Activated CD4-positive, alpha-beta T cell treated with anti-CD3 and anti-CD28 coated beads for 36 hours (primary cell): ENCODE results near the gene NAE1. TPM values are rescaled to one million over a fixed set of nuclear protein-coding genes. Genes with fewer than 3 reads are reported as not detected.
A peak's percentile ranks its signal among the peaks of the same experiment; 100 is the strongest.

Experiments used
- ATAC-seq: fragments of 200-7000 bp; cut with Tn5 transposase; one replicate; pipeline ENCODE4 v1.10.0; 2021; ENCODE audit warnings: mild to moderate bottlenecking, moderate library complexity
- CTCF ChIA-PET: fragments of 350-600 bp; sonication (Branson Sonifier 250); formaldehyde crosslinking; loops from one replicate; lab custom pipeline; 2021; ENCODE audit warnings: antibody characterized with exemption; lab: Charles Lee
- POLR2A ChIA-PET: fragments of 350-600 bp; sonication (Branson Sonifier 250); formaldehyde crosslinking; loops from one replicate; lab custom pipeline; 2021; ENCODE audit warnings: antibody characterized with exemption, inconsistent platforms; lab: Charles Lee
- DNase-seq: peaks from one replicate; pipeline ENCODE4 v3.0.0-alpha.2; 2020
- H3K27ac Mint-ChIP-seq: one replicate; pipeline ENCODE4 v1.8.0; 2021; ENCODE audit warnings: mixed read lengths
- H3K27me3 Mint-ChIP-seq: one replicate; pipeline ENCODE4 v1.8.0; 2021; ENCODE audit warnings: mixed read lengths
- H3K36me3 Mint-ChIP-seq: one replicate; pipeline ENCODE4 v1.8.0; 2021; ENCODE audit warnings: low read depth, mixed read lengths
- H3K4me1 Mint-ChIP-seq: one replicate; pipeline ENCODE4 v1.8.0; 2021; ENCODE audit warnings: mixed read lengths
- H3K4me3 Mint-ChIP-seq: one replicate; pipeline ENCODE4 v1.8.0; 2021; ENCODE audit warnings: mild to moderate bottlenecking, moderate library complexity, mixed read lengths
- H3K9me3 Mint-ChIP-seq: one replicate; pipeline ENCODE4 v1.8.0; 2021; ENCODE audit warnings: low read depth, mixed read lengths
- intact Hi-C, 2 experiments: fragments of 100-400 bp; cut with DNase I in 1 of 2; cut with micrococcal nuclease in 1 of 2; formaldehyde crosslinking; loops; one replicate each; pipeline versions ENCODE4 v1.14.2 to v1.15.1; 2022 to 2024; cut with DNase I, micrococcal nuclease
- total RNA-seq, 2 experiments: library from RNA; stranded (reverse); gene quantifications; one replicate each; pipeline ENCODE4 v1.2.3, GENCODE V29; 2021

NAE1 gene
- total RNA-seq, 2 experiments from 2014 or later, result 102 to 125 TPM

GRCh38 chr16:66849549-66849948 lies 18.8 kb upstream of the NAE1 start:
- Mint-ChIP-seq H3K4me3 (no peak overlapping the region), H3K4me1 (peaks cover 4% of the 10 kb centered on the region), H3K27me3 (peaks cover 19% of the 10 kb centered on the region), H3K36me3 (no peaks in the 10 kb centered on the region), H3K9me3 (no peaks in the 10 kb centered on the region), H3K27ac (no peak overlapping the region)
- intact Hi-C loops, result no loop called here
- ATAC-seq (no peak), DNase-seq (no peak)
- ChIA-PET POLR2A (interaction anchor here (0.6 kb wide), 1 partner anchor 228 kb away, joined by 3 read pairs; no protein-coding TSS in a partner anchor), CTCF (interaction anchor here (1.6 to 4.4 kb wide), 2 partner anchors 18 to 20 kb away, joined by 8 to 27 read pairs; partner anchors contain the start of gene NAE1)

DNA sequence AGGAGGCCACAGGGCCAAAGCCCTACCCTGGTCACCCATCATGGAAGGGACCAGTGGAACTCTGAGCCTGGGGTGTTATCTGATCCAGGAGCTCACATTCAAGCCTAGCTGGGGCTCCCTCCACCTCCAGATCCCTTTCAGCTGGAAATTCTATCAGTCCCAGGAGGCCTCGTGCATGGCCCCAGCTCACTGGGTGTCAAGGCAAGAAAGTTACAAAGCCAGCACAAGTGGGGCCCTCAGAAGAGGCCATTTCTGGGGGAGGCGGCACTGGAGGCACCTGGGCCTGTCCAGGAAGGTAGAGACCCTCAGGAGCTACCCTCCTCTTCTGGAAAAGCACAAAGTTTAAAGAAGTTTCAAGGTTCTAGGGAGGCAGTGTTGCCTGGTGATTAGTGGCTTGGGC lies 18.2 kb upstream of the NAE1 start:
- no peak overlapping the region for H3K4me3 Mint-ChIP-seq
- CTCF ChIA-PET, result interaction anchor here (1.6 to 4.4 kb wide), 2 partner anchors 18 to 19 kb away, joined by 8 to 27 read pairs; partner anchors contain the start of gene NAE1
- POLR2A ChIA-PET, result interaction anchor here (0.6 kb wide), 1 partner anchor 227 kb away, joined by 3 read pairs; no protein-coding TSS in a partner anchor

DNA sequence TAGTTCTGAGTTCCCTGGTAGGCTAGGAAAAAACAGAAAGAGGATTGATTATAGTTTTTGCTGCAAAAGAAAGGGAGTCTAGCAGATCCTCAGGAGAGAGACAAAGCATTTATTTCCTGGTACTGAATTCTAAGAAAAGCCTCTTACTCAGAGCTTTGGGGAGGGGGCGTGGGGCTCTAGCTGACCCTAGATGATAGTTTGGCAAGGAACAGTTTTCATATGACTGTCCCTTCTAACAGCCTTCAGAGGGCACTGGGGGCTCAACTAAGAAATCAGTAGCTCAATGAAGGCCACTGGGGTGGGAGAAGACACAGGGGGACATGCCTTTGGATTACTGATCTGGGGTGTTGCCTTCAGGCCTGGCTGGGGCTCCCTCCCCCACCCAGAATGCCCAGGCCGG lies 17.4 kb upstream of the NAE1 start:
- Mint-ChIP-seq H3K4me3 (no peak overlapping the region), H3K4me1 (peaks cover 7% of the 10 kb centered on the region), H3K27ac (no peak overlapping the region), H3K9me3 (no peaks in the 10 kb centered on the region), H3K36me3 (no peaks in the 10 kb centered on the region), H3K27me3 (peaks cover 27% of the 10 kb centered on the region)
- intact Hi-C loops, result no loop called here
- no peak for DNase-seq
- ATAC-seq, result peak; percentile 55
- ChIA-PET POLR2A (no interaction called here), CTCF (interaction anchor here (1.6 to 4.4 kb wide), 2 partner anchors 19 kb away, joined by 8 to 27 read pairs; partner anchors contain the start of gene NAE1)

More for the DNA sequence above, 18.2 kb upstream of the NAE1 start:
- H3K9me3 Mint-ChIP-seq, result no peaks in the 10 kb centered on the region
- intact Hi-C loops, result no loop called here
- no peaks in the 10 kb centered on the region for H3K36me3 Mint-ChIP-seq
- ATAC-seq, result no peak
- peaks cover 19% of the 10 kb centered on the region for H3K27me3 Mint-ChIP-seq
- H3K4me1 Mint-ChIP-seq, result peaks cover 5% of the 10 kb centered on the region
- no peak overlapping the region for H3K27ac Mint-ChIP-seq
- DNase-seq, result no peak

- CTCF ChIA-PET, result interaction anchor here (0.6 to 4.4 kb wide), 4 partner anchors 18 to 38 kb away, joined by 3 to 27 read pairs (median 7); partner anchors contain the start of gene NAE1
- POLR2A ChIA-PET, result no interaction called here
- H3K27ac Mint-ChIP-seq, result no peak overlapping the region
Observed at GRCh38 chr16:66847533-66848067, 16.8 kb upstream of the NAE1 start.

DNA sequence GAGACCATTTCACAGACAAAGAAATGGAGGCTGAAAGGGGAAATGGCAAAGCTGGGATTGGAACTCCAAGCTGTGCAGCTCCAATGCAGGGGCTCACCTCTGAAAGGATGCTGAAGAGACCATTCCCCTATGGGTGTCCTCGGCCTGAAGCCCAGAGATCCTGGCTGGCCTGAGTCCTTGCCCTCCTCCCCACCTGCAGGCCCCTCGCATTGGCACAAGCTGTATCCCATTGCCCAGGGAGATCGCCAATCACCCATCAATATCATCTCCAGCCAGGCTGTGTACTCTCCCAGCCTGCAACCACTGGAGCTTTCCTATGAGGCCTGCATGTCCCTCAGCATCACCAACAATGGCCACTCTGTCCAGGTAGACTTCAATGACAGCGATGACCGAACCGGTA lies 16.1 kb upstream of the NAE1 start:
- intact Hi-C loops, result no loop called here
- POLR2A ChIA-PET, result interaction anchor here (0.9 kb wide), 1 partner anchor 16 kb away, joined by 4 read pairs; the partner anchor contains the start of gene NAE1
- Mint-ChIP-seq H3K9me3 (no peaks in the 10 kb centered on the region), H3K36me3 (no peaks in the 10 kb centered on the region), H3K27me3 (peaks cover 36% of the 10 kb centered on the region), H3K4me1 (peaks cover 7% of the 10 kb centered on the region), H3K27ac (no peak overlapping the region), H3K4me3 (no peak overlapping the region)
- no peak for DNase-seq
- ATAC-seq, result no peak
- CTCF ChIA-PET, result interaction anchor here (0.6 to 4.4 kb wide), 7 partner anchors 14 to 119 kb away, joined by 3 to 27 read pairs (median 3); partner anchors contain the start of gene NAE1

More at GRCh38 chr16:66847533-66848067, 16.8 kb upstream of the NAE1 start:
- Mint-ChIP-seq H3K36me3 (no peaks in the 10 kb centered on the region), H3K4me1 (peaks cover 7% of the 10 kb centered on the region), H3K4me3 (no peak overlapping the region), H3K27me3 (peaks cover 33% of the 10 kb centered on the region), H3K9me3 (no peaks in the 10 kb centered on the region)
- ATAC-seq (no peak), DNase-seq (no peak)
- intact Hi-C loops, result no loop called here

DNA sequence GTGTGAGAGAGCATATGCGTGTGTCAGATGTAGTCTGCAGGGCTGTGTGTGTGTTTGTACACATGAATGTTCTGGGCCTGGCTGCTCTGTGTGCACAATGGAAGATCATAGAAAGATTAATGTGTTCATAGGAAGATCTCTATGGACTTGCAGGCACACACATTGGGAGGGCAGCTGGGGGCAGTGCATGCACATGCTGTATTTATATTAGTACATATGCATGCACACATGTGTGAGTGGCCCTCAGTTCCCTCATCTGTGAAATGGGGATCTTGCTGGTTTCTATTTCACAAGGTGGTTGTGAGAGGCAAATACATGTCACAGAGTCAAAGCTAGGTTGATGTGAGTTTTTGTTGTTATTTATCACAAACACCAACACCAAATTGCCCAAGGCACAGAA lies 15.5 kb upstream of the NAE1 start:
- CTCF ChIA-PET, result interaction anchor here (0.8 to 4.4 kb wide), 6 partner anchors 15 to 118 kb away, joined by 3 to 27 read pairs (median 4); partner anchors contain the start of gene NAE1
- H3K36me3 Mint-ChIP-seq, result no peaks in the 10 kb centered on the region
- no peaks in the 10 kb centered on the region for H3K9me3 Mint-ChIP-seq
- peaks cover 7% of the 10 kb centered on the region for H3K4me1 Mint-ChIP-seq
- POLR2A ChIA-PET, result interaction anchor here (0.9 kb wide), 1 partner anchor 15 kb away, joined by 4 read pairs; the partner anchor contains the start of gene NAE1
- H3K27me3 Mint-ChIP-seq, result peaks cover 36% of the 10 kb centered on the region
- intact Hi-C loops, result no loop called here
- DNase-seq (no peak), ATAC-seq (no peak)
- H3K4me3 Mint-ChIP-seq, result no peak overlapping the region
- H3K27ac Mint-ChIP-seq, result no peak overlapping the region

GRCh38 chr16:66845791-66846221 lies 15.0 kb upstream of the NAE1 start:
- Mint-ChIP-seq H3K27me3 (peaks cover 36% of the 10 kb centered on the region), H3K9me3 (no peaks in the 10 kb centered on the region), H3K4me1 (peaks cover 7% of the 10 kb centered on the region), H3K27ac (no peak overlapping the region), H3K36me3 (no peaks in the 10 kb centered on the region), H3K4me3 (no peak overlapping the region)
- ATAC-seq (no peak), DNase-seq (no peak)
- intact Hi-C loops, result no loop called here
- CTCF ChIA-PET, result interaction anchor here (0.8 to 4.4 kb wide), 6 partner anchors 8 to 118 kb away, joined by 3 to 27 read pairs (median 4); partner anchors contain the start of gene NAE1
- POLR2A ChIA-PET, result no interaction called here

GRCh38 chr16:66845080-66845410 lies 14.3 kb upstream of the NAE1 start:
- Mint-ChIP-seq H3K27ac (no peak overlapping the region), H3K4me3 (peak overlapping the region; percentile 12), H3K9me3 (no peaks in the 10 kb centered on the region), H3K36me3 (no peaks in the 10 kb centered on the region), H3K4me1 (peaks cover 7% of the 10 kb centered on the region), H3K27me3 (peaks cover 36% of the 10 kb centered on the region)
- ChIA-PET POLR2A (no interaction called here), CTCF (interaction anchor here (0.6 to 4.1 kb wide), 4 partner anchors 8 to 100 kb away, joined by 3 to 30 read pairs (median 8); partner anchors contain the start of gene NAE1)
- ATAC-seq (no peak), DNase-seq (no peak)
- intact Hi-C loops, result no loop called here

- no peaks in the 10 kb centered on the region for H3K9me3 Mint-ChIP-seq
- no peaks in the 10 kb centered on the region for H3K36me3 Mint-ChIP-seq
- peaks cover 7% of the 10 kb centered on the region for H3K4me1 Mint-ChIP-seq
- peak; percentile 33 for ATAC-seq
- no peak within 1 kb of the TSS for H3K27ac Mint-ChIP-seq
- CTCF ChIA-PET, result interaction anchor here (0.6 to 4.1 kb wide), 5 partner anchors 9 to 101 kb away, joined by 3 to 30 read pairs (median 4); partner anchors contain the start of genes NAE1 and PDP2
- H3K27me3 Mint-ChIP-seq, result peaks cover 37% of the 10 kb centered on the region
- intact Hi-C loops, result no loop called here
- peak within 1 kb of the TSS; percentile 31 for H3K4me3 Mint-ChIP-seq
- DNase-seq, result no peak
- POLR2A ChIA-PET, result no interaction called here
Observed at GRCh38 chr16:66844342-66845079, 13.7 kb upstream of the NAE1 start, which contains the start of gene CA7. Gene CA7 (plus strand): TSS chr16:66844414. CDS start chr16:66844488, 74 bp downstream.

DNA sequence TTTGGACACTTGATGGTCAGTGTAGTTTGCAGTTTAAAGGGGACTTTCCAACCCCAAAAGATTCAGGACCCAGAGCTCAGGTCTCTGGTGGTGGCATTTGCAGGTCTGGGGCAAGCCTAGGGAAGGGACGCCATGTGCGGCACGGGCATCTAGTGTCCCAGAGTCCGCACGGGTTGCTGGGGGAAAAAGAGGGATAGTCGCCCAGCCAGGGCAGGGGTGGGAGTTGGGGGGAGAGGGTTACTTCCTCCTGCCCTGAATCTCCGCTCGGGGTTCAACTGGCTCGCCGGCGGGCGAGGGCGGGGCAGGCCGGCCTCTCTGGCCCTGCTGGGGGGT lies 13.2 kb upstream of the NAE1 start:
- H3K36me3 Mint-ChIP-seq, result no peaks in the 10 kb centered on the region
- no peak overlapping the region for H3K27ac Mint-ChIP-seq
- H3K9me3 Mint-ChIP-seq, result no peaks in the 10 kb centered on the region
- no peak for DNase-seq
- H3K27me3 Mint-ChIP-seq, result peaks cover 39% of the 10 kb centered on the region
- ChIA-PET POLR2A (no interaction called here), CTCF (interaction anchor here (1.1 to 4.1 kb wide), 2 partner anchors 14 to 37 kb away, joined by 3 to 30 read pairs; partner anchors contain the start of genes NAE1 and PDP2)
- ATAC-seq, result no peak
- H3K4me3 Mint-ChIP-seq, result peak overlapping the region; percentile 31
- intact Hi-C loops, result no loop called here
- H3K4me1 Mint-ChIP-seq, result peaks cover 7% of the 10 kb centered on the region

DNA sequence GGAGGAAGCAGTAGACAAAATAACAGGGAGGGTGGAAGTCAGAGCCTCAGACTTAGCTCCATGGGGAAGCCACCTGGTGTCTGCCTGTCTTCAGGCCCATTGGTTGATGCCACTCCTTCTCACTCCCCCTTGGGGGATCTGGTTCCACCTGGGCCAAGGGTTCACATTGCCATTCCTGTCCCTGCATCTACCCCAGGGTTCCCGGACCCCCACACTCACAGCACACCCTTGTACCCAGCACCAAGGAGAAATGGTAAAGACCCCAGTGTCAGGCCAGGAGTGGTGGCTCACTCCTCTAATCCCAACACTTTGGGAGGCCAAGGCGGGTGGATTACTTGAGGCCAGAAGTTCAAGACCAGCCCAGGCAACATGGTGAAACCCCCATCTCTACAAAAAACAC lies 12.4 kb upstream of the NAE1 start:
- DNase-seq, result no peak
- no peak for ATAC-seq
- H3K4me3 Mint-ChIP-seq, result no peak overlapping the region
- no peak overlapping the region for H3K27ac Mint-ChIP-seq
- H3K36me3 Mint-ChIP-seq, result no peaks in the 10 kb centered on the region
- no peaks in the 10 kb centered on the region for H3K9me3 Mint-ChIP-seq
- POLR2A ChIA-PET, result no interaction called here
- H3K4me1 Mint-ChIP-seq, result peaks cover 7% of the 10 kb centered on the region
- CTCF ChIA-PET, result interaction anchor here (1.1 to 4.1 kb wide), 3 partner anchors 13 to 91 kb away, joined by 3 to 30 read pairs (median 3); partner anchors contain the start of genes NAE1 and PDP2
- intact Hi-C loops, result no loop called here
- peaks cover 41% of the 10 kb centered on the region for H3K27me3 Mint-ChIP-seq
